SK-N-SH (cell line): ENCODE data around the gene SATB1.

Experiments
- CTCF ChIP-seq: fragments of 200-600 bp; sonication (generic); IDR thresholded peaks from 2 replicates; pipeline ENCODE4 v1.6.1; 2017; ENCODE audit warnings: antibody characterized with exemption, mild to moderate bottlenecking, moderate library complexity
- EP300 ChIP-seq, 2 experiments: IDR thresholded peaks; 2 replicates each; pipeline versions ENCODE4 v1.4.0 to v1.6.1; 2012; ENCODE audit warnings: borderline replicate concordance in 1 of 2, low read depth in 1 of 2, low read length in 1 of 2
- EZH2phosphoT487 ChIP-seq: fragments of 200-600 bp; sonication (generic); IDR thresholded peaks from 2 replicates; pipeline ENCODE4 v1.6.1; 2017; ENCODE audit warnings: low read depth, mixed run types, mild to moderate bottlenecking, antibody characterized with exemption, moderate library complexity, borderline replicate concordance
- POLR2AphosphoS5 ChIP-seq: IDR thresholded peaks from 2 replicates; pipeline ENCODE4 v1.6.1; 2012; ENCODE audit warnings: low read depth, low read length
- RFX5 ChIP-seq: IDR thresholded peaks from 2 replicates; pipeline ENCODE4 v1.6.1; 2012; ENCODE audit warnings: mild to moderate bottlenecking, improper control_type of control experiment, low read length
- RXRA ChIP-seq: IDR thresholded peaks from 2 replicates; pipeline ENCODE4 v1.4.0; 2012; ENCODE audit warnings: low read depth, mild to moderate bottlenecking, borderline replicate concordance
- SMC3 ChIP-seq: IDR thresholded peaks from 2 replicates; pipeline ENCODE4 v1.6.1; 2012; ENCODE audit warnings: low read depth, low read length, improper control_type of control experiment
- TAF1 ChIP-seq: IDR thresholded peaks from 2 replicates; pipeline ENCODE4 v1.6.1; 2012; ENCODE audit warnings: low read depth, mild to moderate bottlenecking, low read length, moderate library complexity, borderline replicate concordance
- TEAD4 ChIP-seq: IDR thresholded peaks from 2 replicates; pipeline ENCODE4 v1.4.0; 2012; ENCODE audit warnings: mild to moderate bottlenecking, borderline replicate concordance; ENCODE audit not compliant: insufficient read depth
- TF ChIP-seq, protein P1 (sequence below): IDR thresholded peaks from 2 replicates; pipeline ENCODE4 v1.6.1; 2012; ENCODE audit warnings: mild to moderate bottlenecking, low read depth, low read length, moderate library complexity

- TF ChIP-seq CTCF (no peak), POLR2AphosphoS5 (no peak), EP300 (IDR thresholded peaks at IDR 0.05; ENCODE audit: borderline replicate concordance in 1 of 2, low read depth in 1 of 2, low read length in 1 of 2) (no peak), TAF1 (no peak), SMC3 (no peak), EZH2phosphoT487 (no peak), RFX5 (no peak), TEAD4 (no peak), RXRA (no peak)
- TF ChIP-seq, protein P1, sequence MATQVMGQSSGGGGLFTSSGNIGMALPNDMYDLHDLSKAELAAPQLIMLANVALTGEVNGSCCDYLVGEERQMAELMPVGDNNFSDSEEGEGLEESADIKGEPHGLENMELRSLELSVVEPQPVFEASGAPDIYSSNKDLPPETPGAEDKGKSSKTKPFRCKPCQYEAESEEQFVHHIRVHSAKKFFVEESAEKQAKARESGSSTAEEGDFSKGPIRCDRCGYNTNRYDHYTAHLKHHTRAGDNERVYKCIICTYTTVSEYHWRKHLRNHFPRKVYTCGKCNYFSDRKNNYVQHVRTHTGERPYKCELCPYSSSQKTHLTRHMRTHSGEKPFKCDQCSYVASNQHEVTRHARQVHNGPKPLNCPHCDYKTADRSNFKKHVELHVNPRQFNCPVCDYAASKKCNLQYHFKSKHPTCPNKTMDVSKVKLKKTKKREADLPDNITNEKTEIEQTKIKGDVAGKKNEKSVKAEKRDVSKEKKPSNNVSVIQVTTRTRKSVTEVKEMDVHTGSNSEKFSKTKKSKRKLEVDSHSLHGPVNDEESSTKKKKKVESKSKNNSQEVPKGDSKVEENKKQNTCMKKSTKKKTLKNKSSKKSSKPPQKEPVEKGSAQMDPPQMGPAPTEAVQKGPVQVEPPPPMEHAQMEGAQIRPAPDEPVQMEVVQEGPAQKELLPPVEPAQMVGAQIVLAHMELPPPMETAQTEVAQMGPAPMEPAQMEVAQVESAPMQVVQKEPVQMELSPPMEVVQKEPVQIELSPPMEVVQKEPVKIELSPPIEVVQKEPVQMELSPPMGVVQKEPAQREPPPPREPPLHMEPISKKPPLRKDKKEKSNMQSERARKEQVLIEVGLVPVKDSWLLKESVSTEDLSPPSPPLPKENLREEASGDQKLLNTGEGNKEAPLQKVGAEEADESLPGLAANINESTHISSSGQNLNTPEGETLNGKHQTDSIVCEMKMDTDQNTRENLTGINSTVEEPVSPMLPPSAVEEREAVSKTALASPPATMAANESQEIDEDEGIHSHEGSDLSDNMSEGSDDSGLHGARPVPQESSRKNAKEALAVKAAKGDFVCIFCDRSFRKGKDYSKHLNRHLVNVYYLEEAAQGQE = no peak
Observed at GRCh38 chr3:18308096-18308650, 117.0 kb downstream of the SATB1 start.
